NCI-H1417 treated with DMSO at 0.1 percent for 48 hours (cell line): Measurements from ENCODE around the gene ARID1B.

Experiments used
- DNase-seq: peaks from one replicate; lab custom pipeline; 2025; lab: John Stamatoyannopoulos, UW

ARID1B gene

DNA sequence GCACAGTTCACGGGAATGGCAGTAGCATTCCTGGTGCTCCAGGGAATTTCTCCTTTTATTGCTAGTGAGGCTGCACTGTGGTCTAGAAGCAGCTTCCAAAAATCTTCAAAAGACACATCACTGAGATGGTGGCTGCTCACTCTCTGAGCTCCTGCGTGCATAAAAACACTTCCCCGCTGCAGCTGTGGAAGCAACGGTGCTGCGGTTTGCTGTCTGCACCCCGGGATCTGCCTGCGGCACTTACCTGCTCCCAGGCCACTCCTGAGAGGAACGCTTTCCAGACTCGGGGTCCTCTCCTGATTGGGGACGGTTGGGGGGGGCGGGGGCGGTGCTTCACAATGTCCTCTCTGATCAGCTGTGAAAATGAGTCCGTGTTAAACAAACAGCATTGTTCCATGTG lies 468.3 kb downstream of the ARID1B start:
- no peak for DNase-seq

DNA sequence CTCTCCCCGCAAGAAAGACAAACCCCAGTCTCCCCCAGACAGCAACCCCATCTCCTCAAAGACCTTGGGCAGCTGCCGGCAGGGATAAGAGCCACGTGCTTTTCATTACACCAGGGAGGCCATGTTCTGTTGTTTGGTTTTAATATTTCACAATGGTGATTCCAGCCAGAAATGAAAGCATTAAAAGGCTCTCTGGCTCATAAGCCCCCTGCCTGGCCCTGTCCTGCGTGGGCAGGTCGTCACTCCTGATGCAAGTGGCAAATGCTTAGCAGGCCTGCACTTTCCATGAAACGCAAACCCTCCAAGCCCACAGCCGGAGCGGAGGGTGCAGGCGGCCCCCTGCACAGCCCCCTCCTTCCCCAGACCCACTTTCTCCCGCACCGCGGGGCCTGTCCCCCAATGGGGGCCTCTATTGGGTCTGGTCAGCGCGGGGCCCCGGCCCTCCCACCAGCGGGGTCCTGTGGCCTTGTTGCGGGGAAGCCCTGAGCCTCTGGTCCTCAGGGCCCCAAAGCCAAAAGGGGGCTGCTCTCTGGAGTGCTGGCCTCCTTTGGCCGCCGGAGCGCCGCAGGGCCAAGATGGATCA lies 469.0 kb downstream of the ARID1B start:
- no peak for DNase-seq

DNA sequence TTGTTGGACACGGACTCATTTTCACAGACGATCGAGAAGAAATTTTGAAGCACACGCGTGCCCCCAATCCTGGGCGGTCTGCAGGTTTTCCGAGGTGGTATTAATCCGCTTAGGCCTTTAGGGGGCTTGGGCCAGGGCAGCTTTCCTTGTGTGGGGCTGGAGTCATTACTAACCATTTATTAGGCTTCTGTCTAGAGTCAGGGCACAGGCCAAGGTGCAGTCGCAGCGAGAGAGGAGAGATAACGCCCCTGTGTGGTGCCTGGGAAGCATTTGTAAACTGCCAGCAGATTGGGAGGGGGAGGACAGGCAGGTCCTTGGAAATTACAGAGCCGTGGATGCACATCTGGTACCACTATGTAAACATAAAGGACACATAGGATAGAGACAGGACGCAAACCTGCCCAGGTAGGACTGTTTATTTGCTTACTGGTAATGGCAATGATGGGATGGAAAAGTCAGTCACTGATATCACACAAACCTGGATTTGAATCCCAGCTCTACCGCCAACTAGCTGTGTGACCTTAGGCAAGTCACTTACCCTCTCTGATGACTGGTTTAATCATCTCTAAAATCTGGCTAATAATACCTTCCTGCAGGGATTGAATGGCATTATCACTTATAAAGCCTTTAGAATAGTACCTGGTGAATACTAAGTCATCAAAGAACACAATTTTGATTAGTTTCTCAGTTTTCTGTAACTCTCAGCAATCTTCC lies 469.8 kb downstream of the ARID1B start:
- DNase-seq = no peak

GRCh38 chr6:157248264-157248663 lies 471.1 kb downstream of the ARID1B start:
- no peak for DNase-seq

DNA sequence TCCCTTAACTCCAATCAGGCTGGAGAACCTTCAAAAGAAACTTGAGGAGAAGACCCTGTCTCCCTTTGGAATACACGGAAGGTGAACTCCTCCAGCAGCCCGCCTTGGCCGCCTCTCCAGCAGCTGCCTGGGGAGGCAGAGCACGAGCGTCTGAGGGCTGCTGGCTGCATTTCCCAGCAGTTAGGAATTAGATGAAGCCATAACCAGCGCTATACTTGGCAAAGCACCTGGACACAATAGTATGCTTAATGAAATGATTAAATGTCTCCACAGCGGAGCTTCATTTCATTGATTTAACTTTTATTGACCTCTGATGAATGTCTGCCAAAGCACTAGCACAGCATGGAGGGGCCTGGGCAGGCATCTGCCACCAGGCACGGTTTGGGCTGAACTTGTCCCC lies 472.6 kb downstream of the ARID1B start:
- DNase-seq = no peak

GRCh38 chr6:157251586-157252247 lies 474.5 kb downstream of the ARID1B start:
- no peak for DNase-seq

GRCh38 chr6:157253017-157253416 lies 475.8 kb downstream of the ARID1B start:
- no peak for DNase-seq

GRCh38 chr6:157253699-157254098 lies 476.5 kb downstream of the ARID1B start:
- DNase-seq = no peak

DNA sequence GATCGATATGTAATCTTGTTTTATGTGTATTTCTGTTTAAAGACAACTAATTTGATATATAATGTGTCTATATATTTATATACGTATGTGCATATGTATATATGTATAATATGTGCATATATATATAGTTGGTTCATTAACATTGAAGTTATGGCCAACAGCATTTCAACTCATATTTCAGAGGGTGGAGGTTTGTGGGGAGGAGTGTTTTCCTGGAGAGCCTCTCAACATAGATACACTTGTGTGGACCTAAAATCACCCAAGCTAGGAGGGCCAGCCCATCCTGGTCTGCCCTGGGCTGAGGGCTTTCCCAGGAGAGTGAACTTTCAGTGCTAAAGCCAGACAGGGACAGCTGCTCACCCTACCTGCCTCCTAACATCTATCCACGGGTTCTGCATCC lies 477.4 kb downstream of the ARID1B start:
- no peak for DNase-seq

GRCh38 chr6:157255079-157255478 lies 477.9 kb downstream of the ARID1B start:
- no peak for DNase-seq

- no peak for DNase-seq
Measured at GRCh38 chr6:157258878-157259277, 481.7 kb downstream of the ARID1B start.

GRCh38 chr6:157259443-157259842 lies 482.3 kb downstream of the ARID1B start:
- no peak for DNase-seq
